ENCODE measurements around the gene GRAMD2B. TPM values are rescaled to one million over a fixed set of nuclear protein-coding genes. Genes with fewer than 3 reads are reported as not detected.
"Not testable (repeated sequence)": the region's sequence is repeated elsewhere in the genome, so short reads cannot be mapped to it uniquely, and the experiment has no call there.

The GRAMD2B gene
- total RNA-seq, 3 donors from 2014 or later, result 38.1 to 206 (median 103) TPM

- no peaks in the 10 kb centered on the region for H3K36me3 ChIP-seq
- H3K4me1 ChIP-seq, result peaks cover 0 to 21% of the 10 kb centered on the region in 2 donors
- no peaks in the 10 kb centered on the region for H3K27me3 ChIP-seq
- no peak overlapping the region for H3K4me3 ChIP-seq
- intact Hi-C loops (cut with DNase I; ENCODE audit: low total_unique reads), result no loop called here
- H3K9me3 ChIP-seq, result no peaks in the 10 kb centered on the region
- DNase-seq (ENCODE audit: low spot score in 2 of 2), result no peak
- TF ChIP-seq POLR2AphosphoS5 (IDR thresholded peaks at IDR 0.05), result no peak
- TF ChIP-seq POLR2A (IDR thresholded peaks at IDR 0.05), result no peak
- TF ChIP-seq CTCF (IDR thresholded peaks at IDR 0.05), result no peak
- H3K27ac ChIP-seq, result peak overlapping the region; percentile 48 to 73
These were observed 46.5 kb downstream of the GRAMD2B start for GRCh38 chr5:126469536-126470316.

GRCh38 chr5:126470529-126470928 lies 47.3 kb downstream of the GRAMD2B start:
- H3K27me3 ChIP-seq; H3K9me3 ChIP-seq; DNase-seq (ENCODE audit: low spot score in 2 of 2); H3K36me3 ChIP-seq; intact Hi-C loops (cut with DNase I; ENCODE audit: low total_unique reads); H3K4me3 ChIP-seq: not testable (repeated sequence)
- Histone ChIP-seq H3K27ac (peak overlapping the region; percentile 48 to 64), H3K4me1 (peaks cover 0 to 17% of the 10 kb centered on the region in 2 donors)

- TF ChIP-seq CTCF (IDR thresholded peaks at IDR 0.05), result no peak
- TF ChIP-seq POLR2AphosphoS5 (IDR thresholded peaks at IDR 0.05), result no peak
- TF ChIP-seq POLR2A (IDR thresholded peaks at IDR 0.05), result no peak
- H3K36me3 ChIP-seq, result no peaks in the 10 kb centered on the region
These were observed 48.0 kb downstream of the GRAMD2B start for GRCh38 chr5:126471247-126471646.

GRCh38 chr5:126471875-126472537 lies 48.8 kb downstream of the GRAMD2B start:
- intact Hi-C loops (cut with DNase I; ENCODE audit: low total_unique reads), result no loop called here
- no peak for DNase-seq (ENCODE audit: low spot score in 2 of 2)
- H3K27me3 ChIP-seq, result no peaks in the 10 kb centered on the region
- H3K36me3 ChIP-seq, result no peaks in the 10 kb centered on the region
- H3K27ac ChIP-seq, result peak overlapping the region; percentile 48 to 64
- H3K9me3 ChIP-seq, result no peaks in the 10 kb centered on the region
- TF ChIP-seq POLR2AphosphoS5 (IDR thresholded peaks at IDR 0.05) (no peak), CTCF (IDR thresholded peaks at IDR 0.05) (no peak), POLR2A (IDR thresholded peaks at IDR 0.05) (no peak)
- peaks cover 0 to 13% of the 10 kb centered on the region in 2 donors for H3K4me1 ChIP-seq
- no peak overlapping the region for H3K4me3 ChIP-seq

More at GRCh38 chr5:126471247-126471646, 48.0 kb downstream of the GRAMD2B start:
- DNase-seq (ENCODE audit: low spot score in 2 of 2), result no peak
- Histone ChIP-seq H3K4me3 (no peak overlapping the region), H3K9me3 (no peaks in the 10 kb centered on the region), H3K27me3 (no peaks in the 10 kb centered on the region), H3K27ac (peak overlapping the region; percentile 48 to 64), H3K4me1 (peaks cover 0 to 13% of the 10 kb centered on the region in 2 donors)
- intact Hi-C loops (cut with DNase I; ENCODE audit: low total_unique reads), result no loop called here

- TF ChIP-seq POLR2AphosphoS5 (IDR thresholded peaks at IDR 0.05) (no peak), POLR2A (IDR thresholded peaks at IDR 0.05) (no peak), CTCF (IDR thresholded peaks at IDR 0.05) (no peak)
- H3K9me3 ChIP-seq, result no peaks in the 10 kb centered on the region
- intact Hi-C loops (cut with DNase I; ENCODE audit: low total_unique reads), result no loop called here
- peak overlapping the region; percentile 48 to 64 for H3K27ac ChIP-seq
- H3K4me3 ChIP-seq, result no peak overlapping the region
- H3K36me3 ChIP-seq, result no peaks in the 10 kb centered on the region
- no peak for DNase-seq (ENCODE audit: low spot score in 2 of 2)
- no peaks in the 10 kb centered on the region for H3K27me3 ChIP-seq
- peaks cover 3 to 12% of the 10 kb centered on the region in 2 donors for H3K4me1 ChIP-seq
These were observed 49.3 kb downstream of the GRAMD2B start for GRCh38 chr5:126472538-126472889.

Data from breast epithelium (tissue), 4 donors.